Stimulated activated CD4-positive, alpha-beta T cell treated with anti-CD3 and anti-CD28 coated beads, Interleukin-4, amount 100 ng/mL, for 48 hours (primary cell): ENCODE measurements around the gene NXF2B.
"Not testable (repeated sequence)": the region's sequence is repeated elsewhere in the genome, so short reads cannot be mapped to it uniquely, and the experiment has no call there.

Source experiments
- DNase-seq, 2 donors: peaks; one replicate each; pipeline ENCODE4 v3.0.0-alpha.2; 2020; ENCODE audit warnings: low read depth in 2 of 2

Gene NXF2B, protein sequence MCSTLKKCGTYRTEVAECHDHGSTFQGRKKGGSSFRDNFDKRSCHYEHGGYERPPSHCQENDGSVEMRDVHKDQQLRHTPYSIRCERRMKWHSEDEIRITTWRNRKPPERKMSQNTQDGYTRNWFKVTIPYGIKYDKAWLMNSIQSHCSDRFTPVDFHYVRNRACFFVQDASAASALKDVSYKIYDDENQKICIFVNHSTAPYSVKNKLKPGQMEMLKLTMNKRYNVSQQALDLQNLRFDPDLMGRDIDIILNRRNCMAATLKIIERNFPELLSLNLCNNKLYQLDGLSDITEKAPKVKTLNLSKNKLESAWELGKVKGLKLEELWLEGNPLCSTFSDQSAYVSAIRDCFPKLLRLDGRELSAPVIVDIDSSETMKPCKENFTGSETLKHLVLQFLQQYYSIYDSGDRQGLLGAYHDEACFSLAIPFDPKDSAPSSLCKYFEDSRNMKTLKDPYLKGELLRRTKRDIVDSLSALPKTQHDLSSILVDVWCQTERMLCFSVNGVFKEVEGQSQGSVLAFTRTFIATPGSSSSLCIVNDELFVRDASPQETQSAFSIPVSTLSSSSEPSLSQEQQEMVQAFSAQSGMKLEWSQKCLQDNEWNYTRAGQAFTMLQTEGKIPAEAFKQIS

DNA sequence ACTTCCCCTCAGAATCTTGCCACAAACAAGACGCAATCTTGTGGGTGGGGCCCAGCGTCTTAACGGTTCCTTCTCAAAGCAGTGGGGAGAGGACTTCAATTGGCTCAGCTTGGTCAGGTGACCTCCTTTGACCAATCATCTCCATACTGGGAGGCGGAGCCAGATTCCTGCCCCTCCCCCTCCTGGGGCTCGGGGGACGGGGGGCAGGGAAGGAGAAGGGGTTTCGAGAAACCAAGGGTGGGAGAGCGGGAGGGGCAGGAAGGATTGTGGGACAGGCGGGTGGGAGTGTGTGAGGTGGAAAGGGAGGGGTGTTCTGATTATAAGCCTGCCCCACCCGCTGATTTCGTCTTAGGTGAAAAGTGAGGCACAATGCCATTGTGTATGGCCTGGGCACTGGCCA lies at the start of gene NXF2B:
Gene NXF2B, minus strand, starts transcription at position 101 of the 400 bp plus-strand sequence. CDS start 59,972 bp downstream, outside the sequence.
- DNase-seq = not testable (repeated sequence)

DNA sequence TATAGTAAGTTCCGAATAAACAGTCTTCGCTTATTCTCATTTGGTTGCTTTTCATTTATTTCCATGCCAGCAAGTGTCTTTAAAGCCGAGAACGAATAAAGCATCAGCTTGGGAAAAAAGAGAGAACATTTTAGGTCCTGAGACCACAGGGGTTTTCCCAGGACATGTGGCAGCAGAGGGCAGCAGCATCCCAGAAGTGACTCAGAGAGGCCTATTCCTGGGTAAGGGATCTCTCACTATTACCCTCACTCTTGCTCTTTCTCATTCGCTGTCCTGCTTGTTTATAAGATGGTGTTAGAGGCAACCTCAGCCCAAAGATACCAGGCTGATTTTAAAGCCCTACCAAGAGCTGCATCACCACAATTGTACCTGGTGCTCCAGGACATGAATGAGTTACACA lies 39.0 kb upstream of the NXF2B start:
- DNase-seq = not testable (repeated sequence)

DNA sequence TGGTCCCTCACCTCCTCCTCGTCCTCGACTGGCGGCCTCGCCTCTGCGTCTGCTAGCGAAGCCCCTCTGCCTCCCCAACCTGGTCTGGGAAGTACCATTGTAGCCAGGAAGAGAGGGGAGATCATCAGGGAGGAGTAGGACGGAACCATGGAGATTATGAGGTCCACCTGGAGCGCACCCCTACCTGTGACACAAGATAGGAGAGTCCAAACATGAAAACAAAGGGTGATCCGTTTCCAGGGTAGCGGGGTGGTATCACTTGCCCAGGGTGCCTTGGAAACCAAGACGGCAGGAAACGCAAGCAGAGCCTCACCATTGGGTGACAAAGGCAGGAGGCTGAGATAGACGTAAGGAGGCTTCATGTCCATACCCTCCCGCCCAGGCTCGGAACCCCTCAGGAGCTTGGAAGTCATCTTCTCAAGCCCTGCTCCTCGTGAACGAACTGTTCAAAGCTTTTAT lies 32.0 kb upstream of the NXF2B start, which contains the start of gene TCP11X2:
Gene TCP11X2, minus strand, starts transcription at position 51 of the 459 bp plus-strand sequence.
- not testable (repeated sequence) for DNase-seq

DNA sequence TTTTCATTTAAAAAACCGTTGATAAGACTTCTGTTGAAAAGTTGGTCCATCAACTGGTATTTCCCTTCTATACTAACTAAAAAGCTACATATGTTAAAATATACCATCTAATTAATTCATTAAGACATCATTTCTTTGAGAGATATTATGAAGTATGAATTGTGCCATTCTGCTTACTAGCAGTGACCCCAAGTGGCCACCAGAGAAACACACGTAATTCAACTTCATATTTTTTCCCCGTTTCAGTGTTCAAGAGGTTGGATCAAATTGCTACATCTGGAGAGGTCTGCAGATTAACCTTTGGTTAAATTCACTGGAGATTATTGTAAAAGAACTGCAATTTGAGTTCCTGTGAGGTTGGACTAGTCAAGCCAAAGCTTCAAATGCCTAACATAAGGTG lies 30.4 kb upstream of the NXF2B start:
- DNase-seq = not testable (repeated sequence)

DNA sequence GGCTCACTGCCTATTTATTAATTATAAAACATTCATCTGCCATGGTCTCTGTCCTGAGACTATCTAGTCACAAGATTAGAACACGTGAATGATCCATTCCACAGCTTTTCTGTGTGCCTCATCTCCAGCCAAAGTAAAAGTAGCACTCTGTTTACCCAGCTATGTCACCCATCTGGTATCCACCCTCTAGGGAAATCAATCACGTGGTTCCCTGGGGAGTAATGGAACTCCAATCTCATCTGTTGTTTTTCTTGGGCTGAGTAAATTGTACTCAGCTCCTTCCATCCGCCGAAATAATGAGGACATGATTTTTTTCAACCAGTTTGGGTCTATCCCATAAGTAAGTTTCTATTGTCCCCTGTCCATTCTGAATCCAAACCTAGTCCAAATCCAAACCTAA lies 18.8 kb upstream of the NXF2B start:
- DNase-seq = not testable (repeated sequence)

DNA sequence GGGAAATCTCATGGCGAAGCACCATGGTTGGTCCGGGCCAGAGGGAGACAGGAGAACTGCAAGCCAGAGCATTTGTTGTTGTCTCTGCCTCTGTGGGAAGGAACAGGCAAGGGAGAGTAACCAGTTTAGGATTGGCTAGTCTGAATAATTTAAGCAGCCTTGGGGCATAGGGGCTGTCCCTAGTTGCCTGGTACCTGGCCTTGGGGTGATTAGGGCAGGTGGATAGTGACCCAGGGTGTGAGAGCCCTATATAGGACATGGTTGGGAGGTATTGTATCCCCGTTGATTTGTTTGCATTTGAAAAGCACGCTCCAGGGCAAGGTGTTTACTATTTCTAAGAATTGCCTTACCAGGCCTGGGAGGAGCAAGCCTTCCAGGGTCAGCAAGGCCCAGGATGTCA lies 25.3 kb downstream of the NXF2B start:
- DNase-seq = not testable (repeated sequence)

DNA sequence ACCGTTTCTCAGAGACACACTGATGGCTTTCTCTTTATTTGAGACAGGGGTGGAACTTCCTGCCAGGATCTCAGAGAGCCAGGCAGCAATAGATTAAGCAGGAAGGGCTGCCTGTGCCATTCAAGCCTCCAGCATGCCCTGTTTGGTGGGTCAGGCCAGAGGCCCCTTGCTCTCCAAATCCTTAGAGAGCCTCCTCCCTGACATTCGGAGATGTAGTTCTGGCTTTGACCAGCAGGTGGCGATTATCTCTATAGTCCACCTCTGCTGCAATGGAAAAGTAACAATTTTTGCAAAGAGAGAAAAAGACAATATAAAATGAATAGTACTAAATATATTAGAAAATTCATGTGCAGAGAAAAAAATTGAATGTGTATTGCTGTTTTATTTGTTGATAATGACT lies 93.9 kb downstream of the NXF2B start:
- peak; percentile 40 to 63 for DNase-seq

DNA sequence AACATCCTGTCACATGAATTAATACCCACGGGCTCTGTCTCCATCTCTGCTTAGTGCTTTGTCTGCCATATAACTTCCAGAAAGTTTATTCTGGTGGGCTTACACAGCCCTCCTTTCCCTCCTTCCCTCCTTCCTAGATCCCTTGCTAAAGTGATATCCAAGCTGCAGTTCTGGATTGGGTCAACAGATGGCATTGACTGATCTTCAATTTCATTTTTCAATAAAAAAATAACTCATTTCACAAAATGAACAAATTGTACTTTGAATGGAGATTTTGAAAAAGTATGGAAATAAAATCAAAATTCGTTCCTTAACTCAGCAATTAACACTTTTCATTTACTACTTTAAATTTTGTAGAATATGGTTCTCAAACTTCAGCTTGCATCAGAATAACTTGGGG lies 97.9 kb downstream of the NXF2B start:
- DNase-seq = no peak

DNA sequence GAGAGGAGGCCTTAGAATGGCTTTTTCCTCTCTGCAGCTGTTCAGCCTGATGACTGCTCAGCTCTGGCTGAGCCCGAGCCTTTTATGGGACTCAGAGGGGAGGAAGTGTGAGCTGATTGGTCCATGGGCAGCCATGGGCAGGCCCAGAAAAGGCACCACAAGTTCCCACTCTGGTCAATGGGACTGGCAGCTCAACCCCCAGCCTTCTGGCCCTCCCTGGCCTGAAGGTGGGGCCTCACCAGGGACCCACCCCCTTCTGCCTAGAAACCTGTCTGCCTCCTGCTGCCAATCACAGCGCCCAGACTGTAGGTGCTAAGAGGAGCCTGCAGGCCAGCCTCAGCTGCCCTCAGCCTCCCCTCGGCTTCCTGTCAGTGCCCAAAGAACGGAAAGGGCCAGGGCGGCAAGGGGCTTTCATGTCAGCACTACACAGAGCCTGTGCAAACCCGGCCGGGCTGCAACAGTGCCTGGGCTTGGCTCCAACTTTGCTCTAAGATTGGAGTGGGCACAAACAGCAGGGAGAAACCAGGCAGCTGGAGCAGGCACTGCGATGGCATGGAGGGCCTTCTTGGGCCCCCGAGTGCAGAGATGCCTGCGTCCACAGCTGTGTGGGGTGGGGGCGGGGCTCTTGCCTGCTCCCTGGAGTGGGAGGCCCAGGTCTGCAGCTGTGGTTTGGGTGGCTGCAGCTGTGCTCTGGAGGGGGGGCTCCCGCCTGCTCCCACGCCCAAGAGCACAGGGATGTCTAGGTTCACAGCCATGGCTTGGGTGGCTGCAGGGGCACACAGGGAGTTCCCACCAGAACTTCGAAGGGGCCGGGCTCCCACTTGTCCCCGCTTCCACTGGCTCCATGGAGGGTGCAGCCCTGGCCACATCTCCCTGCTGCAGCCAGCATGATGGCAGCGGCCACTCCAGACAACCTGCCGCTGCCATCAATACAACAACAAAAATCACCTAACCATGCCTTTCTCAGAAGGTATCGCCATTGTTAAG lies 100.2 kb downstream of the NXF2B start:
- DNase-seq = no peak

DNA sequence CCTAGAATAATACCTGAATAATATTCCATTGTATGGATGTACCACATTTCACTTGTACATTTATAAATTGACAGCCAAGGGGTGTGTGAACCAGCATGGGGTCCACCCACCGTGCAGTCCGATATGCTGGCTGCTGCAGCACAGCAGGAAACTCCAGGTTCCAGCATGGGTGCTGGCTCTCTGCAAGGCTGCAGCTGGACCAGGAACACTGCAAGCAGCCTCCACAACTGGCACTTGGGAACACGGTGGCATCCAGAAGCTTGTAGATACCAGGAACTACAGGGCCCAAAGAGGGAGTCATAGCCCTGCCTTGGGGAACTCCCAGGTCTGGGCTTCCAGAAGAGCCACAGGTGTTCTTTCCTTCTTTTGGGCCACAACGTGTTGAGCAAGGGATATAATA lies 101.6 kb downstream of the NXF2B start:
- no peak for DNase-seq
